Spleen (tissue), 7 donors: ENCODE results near the gene ALPP.

ENCODE experiments used
- POLR2AphosphoS5 ChIP-seq, 3 donors: sonication (generic); formaldehyde crosslinking; IDR thresholded peaks; one replicate each; pipeline ENCODE4 v1.5.1; 2017; ENCODE audit warnings: antibody characterized with exemption in 3 of 3
- TF ChIP-seq, protein P1 (sequence below), 11 experiments: fragments of 200-600 bp in 7 of 11; fragments of 450-650 bp in 4 of 11; sonication (generic) in 4 of 11; IDR thresholded peaks in 8 of 11; conservative IDR thresholded peaks in 3 of 11; 1 replicate in 7 of 11; 2 replicates in 4 of 11; pipeline versions ENCODE4 v1.4.0 to v1.8.0; 2016 to 2021; ENCODE audit warnings: antibody characterized with exemption in 11 of 11, inconsistent platforms in 4 of 11, mild to moderate bottlenecking in 1 of 11
- donor health status: DM: no; HTN: no; CAD: no; lungs with moderate emphysema.
- donor health status: DM: no; HTN: no; CAD: no.
- donor health status: DM: no; HTN: no; CAD: no.

DNA sequence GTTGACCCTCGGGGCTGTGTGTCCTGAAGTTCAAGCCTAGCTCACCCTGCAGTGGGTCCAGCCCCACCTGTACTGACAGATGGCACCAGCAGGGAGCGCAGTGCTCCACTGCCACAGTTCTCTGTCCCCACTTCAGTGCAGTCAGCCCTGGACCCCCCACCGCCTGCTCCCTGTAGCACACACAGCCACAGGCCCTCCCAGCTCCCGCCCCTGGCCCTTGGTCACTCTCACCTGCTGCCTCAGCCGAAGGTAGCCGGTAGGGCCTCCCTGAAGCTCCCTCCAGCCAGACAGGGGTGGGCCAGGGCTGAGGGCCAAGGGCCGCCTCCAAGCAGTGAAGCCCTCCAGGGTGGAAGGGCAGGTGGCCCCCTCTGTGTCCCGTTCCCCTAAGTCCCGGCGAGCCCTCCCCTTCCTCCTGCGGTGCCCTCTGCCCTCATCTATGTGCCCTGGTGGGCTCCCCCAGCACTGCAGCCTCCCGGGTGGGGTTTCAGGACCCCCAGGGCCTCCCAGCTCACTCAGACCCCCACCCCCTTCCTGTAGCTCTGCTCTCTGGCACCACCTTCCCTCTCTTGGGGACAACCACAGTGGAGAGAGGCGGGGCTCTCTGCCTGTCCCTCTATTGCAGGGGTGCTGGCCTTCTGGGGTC, 10.8 kb upstream of the ALPP start:
- TF ChIP-seq, protein P1, sequence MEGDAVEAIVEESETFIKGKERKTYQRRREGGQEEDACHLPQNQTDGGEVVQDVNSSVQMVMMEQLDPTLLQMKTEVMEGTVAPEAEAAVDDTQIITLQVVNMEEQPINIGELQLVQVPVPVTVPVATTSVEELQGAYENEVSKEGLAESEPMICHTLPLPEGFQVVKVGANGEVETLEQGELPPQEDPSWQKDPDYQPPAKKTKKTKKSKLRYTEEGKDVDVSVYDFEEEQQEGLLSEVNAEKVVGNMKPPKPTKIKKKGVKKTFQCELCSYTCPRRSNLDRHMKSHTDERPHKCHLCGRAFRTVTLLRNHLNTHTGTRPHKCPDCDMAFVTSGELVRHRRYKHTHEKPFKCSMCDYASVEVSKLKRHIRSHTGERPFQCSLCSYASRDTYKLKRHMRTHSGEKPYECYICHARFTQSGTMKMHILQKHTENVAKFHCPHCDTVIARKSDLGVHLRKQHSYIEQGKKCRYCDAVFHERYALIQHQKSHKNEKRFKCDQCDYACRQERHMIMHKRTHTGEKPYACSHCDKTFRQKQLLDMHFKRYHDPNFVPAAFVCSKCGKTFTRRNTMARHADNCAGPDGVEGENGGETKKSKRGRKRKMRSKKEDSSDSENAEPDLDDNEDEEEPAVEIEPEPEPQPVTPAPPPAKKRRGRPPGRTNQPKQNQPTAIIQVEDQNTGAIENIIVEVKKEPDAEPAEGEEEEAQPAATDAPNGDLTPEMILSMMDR (IDR thresholded peaks at IDR 0.05 in 8 of 11, conservative IDR thresholded peaks at IDR 0.05 in 3 of 11), result no peak
- no peak for TF ChIP-seq POLR2AphosphoS5 (IDR thresholded peaks at IDR 0.05)
